ENCODE measurements around the gene SGF29. TPM values are rescaled to one million over a fixed set of nuclear protein-coding genes. Genes with fewer than 3 reads are reported as not detected.
"Not testable (repeated sequence)": the region's sequence is repeated elsewhere in the genome, so short reads cannot be mapped to it uniquely, and the experiment has no call there.

SGF29 gene
- polyA plus RNA-seq, 3 donors: 18.4 to 21.1 (median 20.2) TPM

DNA sequence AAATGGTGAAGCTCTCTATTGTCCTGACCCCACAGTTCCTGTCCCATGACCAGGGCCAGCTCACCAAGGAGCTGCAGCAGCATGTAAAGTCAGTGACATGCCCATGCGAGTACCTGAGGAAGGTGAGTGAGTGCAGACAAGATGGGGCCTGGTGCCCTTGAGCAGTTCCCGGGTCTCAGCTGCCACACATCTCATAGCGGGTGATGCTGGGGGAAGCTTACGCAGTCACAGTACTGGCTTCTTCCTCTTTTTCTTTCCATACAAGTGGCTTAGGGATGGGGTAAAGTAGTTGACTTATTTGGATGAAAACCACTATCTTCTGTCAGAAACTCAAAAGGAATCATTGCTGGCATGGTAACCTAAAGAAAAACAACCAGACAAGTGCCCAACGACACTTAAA, 84.6 kb downstream of the SGF29 start:
- not testable (repeated sequence) for DNase-seq (ENCODE audit: low read depth in 3 of 3, low spot score in 2 of 3)

DNA sequence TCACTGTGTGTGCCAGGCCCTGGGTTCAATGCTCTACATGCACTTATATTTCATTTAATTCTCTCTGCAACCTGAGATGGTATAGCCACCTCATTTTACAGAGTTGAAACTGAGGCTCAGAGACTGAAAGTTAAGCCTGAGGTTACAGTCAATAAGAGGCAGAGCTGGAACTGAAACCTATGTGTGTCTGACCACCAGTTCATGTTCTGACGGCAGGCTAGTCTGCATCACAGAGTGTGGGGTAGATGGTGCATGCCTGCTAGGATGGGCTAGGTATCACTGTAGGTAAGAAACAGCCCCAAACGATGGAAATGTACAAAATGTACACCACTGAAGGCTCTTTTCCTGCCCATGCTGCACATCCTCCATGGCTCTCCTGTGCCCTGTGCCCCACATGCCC, 86.2 kb downstream of the SGF29 start:
- not testable (repeated sequence) for DNase-seq (ENCODE audit: low read depth in 3 of 3, low spot score in 2 of 3)

Other genes starting within 250 kb of the SGF29 start
- under 1 TPM; 0.44 to 0.99 (median 0.96) TPM for gene NPIPB6, start 190.4 kb upstream of the SGF29 start, polyA plus RNA-seq (ENCODE audit: insufficient read length in 3 of 3)
- gene EIF3CL, start 150.1 kb upstream of the SGF29 start, polyA plus RNA-seq (ENCODE audit: insufficient read length in 3 of 3): 100 to 1,000 TPM in 2 of 3 donors, 10 to 100 TPM in 1; 93.1 to 110 (median 104) TPM
- gene NPIPB7, start 81.6 kb upstream of the SGF29 start, polyA plus RNA-seq (ENCODE audit: insufficient read length in 3 of 3): under 1 TPM in 2 of 3 donors, not detected in 1; 0.10 to 0.28 TPM
- 10 to 100 TPM; 24.1 to 31.4 (median 28.2) TPM for gene CLN3, start 61.8 kb upstream of the SGF29 start, polyA plus RNA-seq (ENCODE audit: insufficient read length in 3 of 3)
- gene APOBR, start 59.3 kb upstream of the SGF29 start, polyA plus RNA-seq (ENCODE audit: insufficient read length in 3 of 3): under 1 TPM; 0.57 to 0.67 (median 0.67) TPM
- gene IL27, start 47.1 kb upstream of the SGF29 start, polyA plus RNA-seq (ENCODE audit: insufficient read length in 3 of 3): not detected
- gene NUPR1, start 14.9 kb upstream of the SGF29 start, polyA plus RNA-seq (ENCODE audit: insufficient read length in 3 of 3): 1 to 10 TPM; 7.9 to 8.3 (median 8.1) TPM
- gene SULT1A2, start 43.1 kb downstream of the SGF29 start, polyA plus RNA-seq (ENCODE audit: insufficient read length in 3 of 3): 1 to 10 TPM; 1.1 to 2.6 (median 1.6) TPM
- 10 to 100 TPM; 17.8 to 22.4 (median 20.6) TPM for gene SULT1A1, start 56.1 kb downstream of the SGF29 start, polyA plus RNA-seq (ENCODE audit: insufficient read length in 3 of 3)
- gene NPIPB8, start 84.1 kb downstream of the SGF29 start, polyA plus RNA-seq (ENCODE audit: insufficient read length in 3 of 3): under 1 TPM in 1 of 3 donors, not detected in 2; 0.49 TPM
- gene EIF3C, start 157.5 kb downstream of the SGF29 start, polyA plus RNA-seq (ENCODE audit: insufficient read length in 3 of 3): 100 to 1,000 TPM; 654 to 679 (median 669) TPM
- gene NPIPB9, start 197.9 kb downstream of the SGF29 start, polyA plus RNA-seq (ENCODE audit: insufficient read length in 3 of 3): 1 to 10 TPM; 1.1 to 1.8 (median 1.7) TPM